ENCODE results near the gene NACC2. TPM values are rescaled to one million over a fixed set of nuclear protein-coding genes. Genes with fewer than 3 reads are reported as not detected.

Gene NACC2
- total and polyA plus RNA-seq, 2 donors (not counting 1 experiment from before 2014, with no cell fraction given) = 0.34 to 1.9 TPM

GRCh38 chr9:135979547-135980166 lies 115.4 kb downstream of the NACC2 start:
- no peaks in the 10 kb centered on the region for H4K20me1 ChIP-seq (ENCODE audit: control insufficient read depth, insufficient read depth, low read length, poor library complexity, severe bottlenecking)
- no peak for DNase-seq
- H3K4me3 ChIP-seq (ENCODE audit: control extremely low read depth in 1 of 5, extremely low read depth in 1 of 5, insufficient read depth in 1 of 5, low read depth in 2 of 5, low read length in 4 of 5) = no peak overlapping the region
- H3K4me2 ChIP-seq (replicated peaks; ENCODE audit: low read depth, low read length, poor library complexity, severe bottlenecking) = peak overlapping the region; percentile 66
- POLR2A ChIA-PET = no interaction called here
- peaks cover 0 to 25% (median 3%) of the 10 kb centered on the region in 4 experiments for H3K27me3 ChIP-seq (replicated peaks in 1 of 4; ENCODE audit: control extremely low read depth in 1 of 4, control insufficient read depth in 3 of 4, insufficient read depth in 4 of 4, low read length in 3 of 4)
- peaks cover 13 to 14% of the 10 kb centered on the region in 2 donors for H3K4me1 ChIP-seq (ENCODE audit: control insufficient read depth in 2 of 2, insufficient read depth in 2 of 2, low read length in 2 of 2)
- Mint-ChIP-seq H3K9me3 (ENCODE audit: insufficient read depth) (no peaks in the 10 kb centered on the region), H3K27ac (no peak overlapping the region), H3K27me3 (peaks cover 23% of the 10 kb centered on the region), H3K4me3 (no peak overlapping the region), H3K4me1 (peaks cover 8% of the 10 kb centered on the region)
- ATAC-seq (ENCODE audit: low read depth) = no peak
- no peak overlapping the region for H3K9ac ChIP-seq (ENCODE audit: low read length)
- TF ChIP-seq EZH2 (IDR thresholded peaks at IDR 0.05; ENCODE audit: borderline replicate concordance, insufficient read depth, low read depth, low read length, poor library complexity, severe bottlenecking) = no peak
- peaks cover 0 to 4% (median 0%) of the 10 kb centered on the region in 3 donors for H3K9me3 ChIP-seq (ENCODE audit: control extremely low read depth in 1 of 3, control insufficient read depth in 2 of 3, insufficient read depth in 1 of 3, low read length in 2 of 3)
- H3K79me2 ChIP-seq (ENCODE audit: control insufficient read depth, insufficient read depth, low read length) = no peaks in the 10 kb centered on the region
- H3K27ac ChIP-seq (ENCODE audit: low read length in 2 of 2) = no peak overlapping the region
- no peaks in the 10 kb centered on the region for H3K36me3 ChIP-seq (replicated peaks in 1 of 2; ENCODE audit: control extremely low read depth in 1 of 2, control insufficient read depth in 1 of 2, extremely low read depth in 1 of 2, insufficient read depth in 2 of 2, low read length in 1 of 2)
- intact Hi-C loops (cut with micrococcal nuclease) = no loop called here
- no peak overlapping the region for H2AFZ ChIP-seq (ENCODE audit: insufficient read depth, low read depth, low read length, poor library complexity, severe bottlenecking)
- 62% methylated on average over 19 of the region's 19 CpGs for WGBS (ENCODE audit: insufficient coverage)
- CTCF ChIA-PET = no interaction called here

DNA sequence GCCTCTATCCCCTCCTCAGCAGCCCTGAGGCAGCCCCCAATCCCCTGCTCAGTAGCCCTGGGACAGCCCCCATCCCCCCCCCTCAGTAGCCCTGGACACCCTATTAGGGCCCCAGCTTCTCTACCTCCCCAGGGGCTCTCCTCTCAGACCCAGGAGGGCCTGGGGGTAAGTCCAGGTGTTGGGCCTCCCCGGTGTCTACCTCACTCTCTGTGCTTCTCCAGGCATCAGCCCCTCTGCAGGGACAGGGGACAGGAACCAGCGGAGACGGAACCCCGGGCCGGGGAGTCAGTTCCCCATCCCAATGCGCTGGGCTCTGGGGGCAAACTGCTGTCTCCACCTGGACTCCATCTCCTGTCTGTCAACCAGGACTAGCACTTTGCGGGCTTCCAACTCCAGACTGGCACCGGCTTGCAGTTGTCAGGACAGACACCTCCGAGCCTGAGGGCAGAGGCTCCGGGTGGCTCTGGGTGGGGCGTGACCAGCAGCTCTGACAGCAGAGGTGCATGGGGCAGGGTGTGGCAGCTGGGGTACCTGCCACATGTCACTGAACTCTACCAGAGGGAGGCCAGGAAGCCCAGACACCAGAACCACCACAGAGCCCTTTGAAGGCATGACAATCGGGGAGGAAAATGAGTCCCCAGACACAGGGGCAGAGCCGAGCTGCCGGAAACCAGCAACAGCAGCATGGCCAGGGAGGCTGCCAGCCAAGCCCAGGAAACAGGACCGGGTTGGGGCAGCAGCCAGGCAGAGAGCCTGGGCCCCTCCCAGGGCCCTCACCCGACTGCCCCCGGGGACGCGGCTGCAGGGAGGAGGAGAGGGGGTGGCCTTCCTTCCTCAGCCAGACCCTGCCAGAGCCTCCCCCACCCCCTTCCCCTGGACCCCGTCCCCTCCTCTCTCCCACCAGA lies 116.2 kb downstream of the NACC2 start:
- Histone ChIP-seq H4K20me1 (ENCODE audit: control insufficient read depth, insufficient read depth, low read length, poor library complexity, severe bottlenecking) (no peaks in the 10 kb centered on the region), H3K4me3 (ENCODE audit: control extremely low read depth in 1 of 5, extremely low read depth in 1 of 5, insufficient read depth in 1 of 5, low read depth in 2 of 5, low read length in 4 of 5) (peak overlapping the region in 1 of 5 experiments; percentile 14), H3K9ac (ENCODE audit: low read length) (no peak overlapping the region), H3K4me1 (ENCODE audit: control insufficient read depth in 2 of 2, insufficient read depth in 2 of 2, low read length in 2 of 2) (peaks cover 13 to 14% of the 10 kb centered on the region in 2 donors), H3K27me3 (replicated peaks in 1 of 4; ENCODE audit: control extremely low read depth in 1 of 4, control insufficient read depth in 3 of 4, insufficient read depth in 4 of 4, low read length in 3 of 4) (peaks cover 0 to 22% (median 3%) of the 10 kb centered on the region in 4 experiments), H3K27ac (ENCODE audit: low read length in 2 of 2) (no peak overlapping the region), H3K36me3 (replicated peaks in 1 of 2; ENCODE audit: control extremely low read depth in 1 of 2, control insufficient read depth in 1 of 2, extremely low read depth in 1 of 2, insufficient read depth in 2 of 2, low read length in 1 of 2) (no peaks in the 10 kb centered on the region), H3K9me3 (ENCODE audit: control extremely low read depth in 1 of 3, control insufficient read depth in 2 of 3, insufficient read depth in 1 of 3, low read length in 2 of 3) (peaks cover 0 to 4% (median 0%) of the 10 kb centered on the region in 3 donors), H2AFZ (ENCODE audit: insufficient read depth, low read depth, low read length, poor library complexity, severe bottlenecking) (peak overlapping the region; percentile 64), H3K79me2 (ENCODE audit: control insufficient read depth, insufficient read depth, low read length) (no peaks in the 10 kb centered on the region), H3K4me2 (replicated peaks; ENCODE audit: low read depth, low read length, poor library complexity, severe bottlenecking) (peak overlapping the region; percentile 66)
- DNase-seq (no peak), ATAC-seq (ENCODE audit: low read depth) (peak; percentile 28)
- ChIA-PET POLR2A (no interaction called here), CTCF (no interaction called here)
- Mint-ChIP-seq H3K4me3 (peak overlapping the region; percentile 34), H3K4me1 (peaks cover 8% of the 10 kb centered on the region), H3K27me3 (peaks cover 23% of the 10 kb centered on the region), H3K27ac (peak overlapping the region; percentile 20), H3K9me3 (ENCODE audit: insufficient read depth) (no peaks in the 10 kb centered on the region)
- no peak for TF ChIP-seq EZH2 (IDR thresholded peaks at IDR 0.05; ENCODE audit: borderline replicate concordance, insufficient read depth, low read depth, low read length, poor library complexity, severe bottlenecking)
- TF ChIP-seq, protein P1, sequence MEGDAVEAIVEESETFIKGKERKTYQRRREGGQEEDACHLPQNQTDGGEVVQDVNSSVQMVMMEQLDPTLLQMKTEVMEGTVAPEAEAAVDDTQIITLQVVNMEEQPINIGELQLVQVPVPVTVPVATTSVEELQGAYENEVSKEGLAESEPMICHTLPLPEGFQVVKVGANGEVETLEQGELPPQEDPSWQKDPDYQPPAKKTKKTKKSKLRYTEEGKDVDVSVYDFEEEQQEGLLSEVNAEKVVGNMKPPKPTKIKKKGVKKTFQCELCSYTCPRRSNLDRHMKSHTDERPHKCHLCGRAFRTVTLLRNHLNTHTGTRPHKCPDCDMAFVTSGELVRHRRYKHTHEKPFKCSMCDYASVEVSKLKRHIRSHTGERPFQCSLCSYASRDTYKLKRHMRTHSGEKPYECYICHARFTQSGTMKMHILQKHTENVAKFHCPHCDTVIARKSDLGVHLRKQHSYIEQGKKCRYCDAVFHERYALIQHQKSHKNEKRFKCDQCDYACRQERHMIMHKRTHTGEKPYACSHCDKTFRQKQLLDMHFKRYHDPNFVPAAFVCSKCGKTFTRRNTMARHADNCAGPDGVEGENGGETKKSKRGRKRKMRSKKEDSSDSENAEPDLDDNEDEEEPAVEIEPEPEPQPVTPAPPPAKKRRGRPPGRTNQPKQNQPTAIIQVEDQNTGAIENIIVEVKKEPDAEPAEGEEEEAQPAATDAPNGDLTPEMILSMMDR (IDR thresholded peaks at IDR 0.05) = no peak
- intact Hi-C loops (cut with micrococcal nuclease) = no loop called here
- WGBS (ENCODE audit: insufficient coverage) = 0% methylated on average over 16 of the region's 20 CpGs
